Measurements from ENCODE around the gene PCSK1N. TPM values are rescaled to one million over a fixed set of nuclear protein-coding genes. Genes with fewer than 3 reads are reported as not detected.

Gene PCSK1N
- total RNA-seq, 1 experiment from 2014 or later = 0.22 TPM

GRCh38 chrX:48787505-48788443, 47.6 kb downstream of the PCSK1N start:
- ChIA-PET CTCF (no interaction called here), POLR2A (no interaction called here), RAD21 (ENCODE audit: low non-redundant PET in 1 of 2, low total read pairs in 2 of 2, uncharacterized antibody in 2 of 2, unreplicated experiment in 2 of 2) (no interaction called here)
- Histone ChIP-seq H3K36me3 (ENCODE audit: control insufficient read depth in 1 of 2, insufficient read depth in 2 of 2, low read length in 2 of 2) (no peaks in the 10 kb centered on the region), H3K79me2 (ENCODE audit: insufficient read depth, low read length) (no peaks in the 10 kb centered on the region), H3K9ac (ENCODE audit: low read length) (no peak overlapping the region), H2AFZ (ENCODE audit: low read depth, low read length, poor library complexity, severe bottlenecking) (no peak overlapping the region), H3K27me3 (ENCODE audit: insufficient read depth, low read length) (no peaks in the 10 kb centered on the region), H3K4me1 (ENCODE audit: control insufficient read depth in 1 of 2, insufficient read depth in 2 of 2, low read length in 2 of 2) (no peaks in the 10 kb centered on the region), H3K9me3 (ENCODE audit: control insufficient read depth in 1 of 2, insufficient read depth in 1 of 2, low read depth in 1 of 2, low read length in 2 of 2) (no peaks in the 10 kb centered on the region), H3K9me2 (ENCODE audit: insufficient read depth) (no peaks in the 10 kb centered on the region), H4K20me1 (ENCODE audit: insufficient read depth) (no peaks in the 10 kb centered on the region), H3K27ac (ENCODE audit: low read depth, low read length) (no peak overlapping the region), H3K4me3 (replicated peaks in 1 of 2; ENCODE audit: low read depth in 1 of 2, low read length in 2 of 2) (no peak overlapping the region), H3K4me2 (ENCODE audit: low read length) (no peak overlapping the region)
- DNase-seq (ENCODE audit: low read depth, low spot score) = no peak
- TF ChIP-seq MAX (IDR thresholded peaks at IDR 0.05) = no peak
- no peak for TF ChIP-seq CEBPB (IDR thresholded peaks at IDR 0.05; ENCODE audit: low read depth)
- TF ChIP-seq YY1 (IDR thresholded peaks at IDR 0.05; ENCODE audit: extremely low read depth, insufficient replicate concordance, low read depth, low read length) = no peak
- TF ChIP-seq ZBTB33 (IDR thresholded peaks at IDR 0.05; ENCODE audit: extremely low read depth, insufficient replicate concordance, low read length) = no peak
- TF ChIP-seq EZH2 (IDR thresholded peaks at IDR 0.05) = no peak
- TF ChIP-seq REST (IDR thresholded peaks at IDR 0.05; ENCODE audit: low read depth) = no peak
- no peak for TF ChIP-seq CTCF (IDR thresholded peaks at IDR 0.05 in 2 of 3, conservative IDR thresholded peaks at IDR 0.05 in 1 of 3; ENCODE audit: borderline replicate concordance in 1 of 3, insufficient read depth in 1 of 3, low read depth in 2 of 3, low read length in 2 of 3)
- no peak for TF ChIP-seq EGR1 (IDR thresholded peaks at IDR 0.05; ENCODE audit: low read depth)
- TF ChIP-seq POLR2A (IDR thresholded peaks at IDR 0.05; ENCODE audit: borderline replicate concordance, extremely low read depth, insufficient read depth, insufficient read length) = no peak
- no peak for TF ChIP-seq JUND (IDR thresholded peaks at IDR 0.05)
- no peak for TF ChIP-seq ZNF274 (IDR thresholded peaks at IDR 0.05; ENCODE audit: low read depth, low read length)
- no peak for TF ChIP-seq SRF (IDR thresholded peaks at IDR 0.05; ENCODE audit: low read depth)
- no peak for TF ChIP-seq ELF1 (IDR thresholded peaks at IDR 0.05; ENCODE audit: borderline replicate concordance, low read depth)
- no peak for TF ChIP-seq POLR2AphosphoS5 (IDR thresholded peaks at IDR 0.05; ENCODE audit: low read depth, low read length)
- no peak for TF ChIP-seq SIN3A (IDR thresholded peaks at IDR 0.05; ENCODE audit: low read depth)
- TF ChIP-seq TCF7L2 (IDR thresholded peaks at IDR 0.05; ENCODE audit: borderline replicate concordance, extremely low read depth, insufficient read depth, insufficient read length) = no peak
- intact Hi-C loops (cut with micrococcal nuclease) = no loop called here
- no TSS peak for BruUV-seq (replicated peaks)
- ATAC-seq = no peak

All from HCT116 (cell line).